Neuronal stem cell (in vitro differentiated cells): ENCODE measurements around the gene PKP2.

Experiments used
- DNase-seq: peaks from one replicate; pipeline ENCODE4 v3.0.0-alpha.2; 2013; ENCODE audit warnings: low spot score
- H2AFZ ChIP-seq: one replicate; pipeline ENCODE4 v1.6.1; 2013; ENCODE audit warnings: mild to moderate bottlenecking, low read length, inconsistent platforms
- H2AK5ac ChIP-seq: 2 replicates; pipeline ENCODE4 v1.6.1; 2013; ENCODE audit warnings: low read depth, mild to moderate bottlenecking, inconsistent platforms, low read length, moderate library complexity, mixed read lengths
- H2BK120ac ChIP-seq: 2 replicates; pipeline ENCODE4 v1.6.1; 2013; ENCODE audit warnings: low read depth, mild to moderate bottlenecking, inconsistent platforms, low read length, moderate library complexity, mixed read lengths
- H2BK12ac ChIP-seq: one replicate; pipeline ENCODE4 v1.6.1; 2013; ENCODE audit warnings: low read length, inconsistent platforms
- H2BK15ac ChIP-seq: 2 replicates; pipeline ENCODE4 v1.6.1; 2013; ENCODE audit warnings: mild to moderate bottlenecking, low read length, inconsistent platforms, mixed read lengths
- H2BK5ac ChIP-seq: one replicate; pipeline ENCODE4 v1.6.1; 2013; ENCODE audit warnings: inconsistent platforms, mild to moderate bottlenecking, low read length, moderate library complexity
- H3K14ac ChIP-seq: one replicate; pipeline ENCODE4 v1.6.1; 2013; ENCODE audit warnings: low read length, inconsistent platforms
- H3K18ac ChIP-seq: 2 replicates; pipeline ENCODE4 v1.6.1; 2013; ENCODE audit warnings: low read length, inconsistent platforms
- H3K23ac ChIP-seq: 2 replicates; pipeline ENCODE4 v1.6.1; 2013; ENCODE audit warnings: low read depth, mild to moderate bottlenecking, mixed read lengths, low read length, inconsistent platforms; ENCODE audit not compliant: poor library complexity
- H3K27ac ChIP-seq: replicated peaks from 3 replicates; pipeline ENCODE4 v1.5.1; 2013; ENCODE audit warnings: low read length, inconsistent platforms
- H3K27me3 ChIP-seq, 3 experiments: 2 replicates each; pipeline ENCODE4 v1.6.1; 2013; ENCODE audit warnings: low read length in 3 of 3, mild to moderate bottlenecking in 2 of 3, inconsistent platforms in 1 of 3, low read depth in 1 of 3, mixed read lengths in 1 of 3, moderate library complexity in 1 of 3; ENCODE audit not compliant: control insufficient read depth in 3 of 3, insufficient read depth in 3 of 3
- H3K36me3 ChIP-seq, 2 donors: replicated peaks in 1 of 2; 2 replicates each; pipeline ENCODE4 v1.6.1; 2013; ENCODE audit warnings: low read length in 2 of 2; ENCODE audit not compliant: control insufficient read depth in 2 of 2, insufficient read depth in 2 of 2
- H3K4ac ChIP-seq: 2 replicates; pipeline ENCODE4 v1.6.1; 2013; ENCODE audit warnings: inconsistent platforms, mild to moderate bottlenecking, low read length, moderate library complexity
- H3K4me1 ChIP-seq, 2 donors: 1 replicate in 1 of 2; 2 replicates in 1 of 2; pipeline ENCODE4 v1.6.1; 2013; ENCODE audit warnings: low read length in 2 of 2, low read depth in 1 of 2; ENCODE audit not compliant: control insufficient read depth in 2 of 2, insufficient read depth in 1 of 2
- H3K4me2 ChIP-seq: one replicate; pipeline ENCODE4 v1.6.1; 2013; ENCODE audit warnings: mild to moderate bottlenecking, low read length, inconsistent platforms; ENCODE audit not compliant: insufficient read depth, poor library complexity, severe bottlenecking
- H3K4me3 ChIP-seq, 2 donors: 2 replicates each; pipeline ENCODE4 v1.5.1; 2013; ENCODE audit warnings: low read length in 2 of 2, mild to moderate bottlenecking in 2 of 2, inconsistent platforms in 1 of 2, moderate library complexity in 1 of 2
- H3K79me1 ChIP-seq: one replicate; pipeline ENCODE4 v1.6.1; 2013; ENCODE audit warnings: low read depth, mild to moderate bottlenecking, inconsistent platforms, low read length, moderate library complexity
- H3K9ac ChIP-seq: one replicate; pipeline ENCODE4 v1.6.1; 2013; ENCODE audit warnings: mild to moderate bottlenecking, low read depth, low read length, inconsistent platforms; ENCODE audit not compliant: poor library complexity
- H3K9me3 ChIP-seq, 2 donors: replicated peaks in 1 of 2; 2 replicates each; pipeline versions ENCODE3 to v1.6.1; 2013; ENCODE audit warnings: low read length in 2 of 2, mild to moderate bottlenecking in 2 of 2, inconsistent platforms in 1 of 2, low read depth in 1 of 2, mixed read lengths in 1 of 2, moderate library complexity in 1 of 2; ENCODE audit not compliant: control insufficient read depth in 2 of 2, insufficient read depth in 1 of 2
- H4K8ac ChIP-seq: one replicate; pipeline ENCODE4 v1.6.1; 2013; ENCODE audit warnings: low read depth, mild to moderate bottlenecking, inconsistent platforms, low read length, moderate library complexity
- H4K91ac ChIP-seq: one replicate; pipeline ENCODE4 v1.6.1; 2013; ENCODE audit warnings: low read length, low read depth, mild to moderate bottlenecking, inconsistent platforms; ENCODE audit not compliant: poor library complexity
- WGBS, 2 donors: extraction: QIAGEN DNeasy Blood & Tissue Kit; methylation state at CpG; one replicate each; pipeline ENCODE4 v1.1.7; 2013; ENCODE audit warnings: missing lambda C conversion rate in 2 of 2, mixed read lengths in 1 of 2; ENCODE audit not compliant: insufficient read length in 2 of 2, insufficient replicate concordance in 1 of 2; ENCODE audit errors: extremely low coverage in 2 of 2; 5-methylcytosine and 5-hydroxymethylcytosine counted together

Gene PKP2

DNA sequence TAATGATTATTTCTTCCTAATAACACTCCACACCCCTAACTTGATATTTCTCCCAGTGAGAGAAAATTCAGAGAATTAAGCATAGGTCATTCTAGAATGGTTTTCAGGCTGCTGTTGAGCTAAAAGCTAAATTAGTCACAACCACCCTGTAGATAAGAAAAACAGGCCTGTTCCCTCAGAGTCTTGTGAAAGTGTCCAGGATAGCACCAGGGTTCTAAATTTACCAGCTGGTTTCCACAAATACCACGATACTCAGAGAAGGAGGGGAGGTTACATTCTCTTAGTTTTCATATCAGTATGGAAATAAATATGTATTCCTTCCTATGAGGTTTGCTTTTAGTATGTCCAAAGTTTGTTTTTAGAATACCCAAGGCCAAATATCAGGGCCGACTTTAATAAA is 74.9 kb downstream of the PKP2 start:
- Histone ChIP-seq H3K23ac (no peak overlapping the region), H2BK5ac (no peak overlapping the region), H3K4me2 (no peak overlapping the region), H3K4me3 (no peak overlapping the region), H2BK15ac (no peak overlapping the region), H2BK120ac (no peak overlapping the region), H3K27me3 (no peaks in the 10 kb centered on the region), H3K18ac (no peak overlapping the region), H3K9me3 (no peaks in the 10 kb centered on the region), H3K4ac (no peak overlapping the region), H2BK12ac (no peak overlapping the region), H3K14ac (no peak overlapping the region), H2AFZ (no peak overlapping the region), H3K36me3 (no peaks in the 10 kb centered on the region), H3K9ac (no peak overlapping the region), H4K91ac (no peak overlapping the region), H3K27ac (no peak overlapping the region), H3K4me1 (no peaks in the 10 kb centered on the region), H3K79me1 (peaks cover 2% of the 10 kb centered on the region), H4K8ac (no peak overlapping the region), H2AK5ac (no peak overlapping the region)
- DNase-seq, result no peak
- no CpG with 5 or more reads among the region's 2 CpGs for WGBS, 2 donors

DNA sequence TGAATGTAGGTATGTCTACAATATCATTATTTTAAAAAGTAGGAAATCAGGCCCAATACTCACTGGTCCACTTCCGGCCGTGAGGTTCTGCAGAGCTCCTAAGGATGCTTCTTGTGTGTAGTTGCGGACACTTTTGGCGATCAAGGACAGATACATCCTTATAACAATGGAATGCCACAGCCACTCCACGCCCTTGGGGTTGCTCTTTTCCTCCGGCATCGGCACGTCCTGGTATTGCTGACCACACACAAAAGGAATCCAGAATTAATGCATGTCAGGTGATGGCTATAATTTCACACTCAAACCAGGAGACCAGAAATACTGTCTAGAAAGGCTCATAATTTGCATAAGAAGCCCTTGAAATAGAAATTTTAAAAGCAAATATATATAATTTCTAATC is 75.3 kb downstream of the PKP2 start:
- Histone ChIP-seq H3K4me1 (no peaks in the 10 kb centered on the region), H3K14ac (no peak overlapping the region), H3K36me3 (no peaks in the 10 kb centered on the region), H2AK5ac (no peak overlapping the region), H3K18ac (no peak overlapping the region), H2BK5ac (no peak overlapping the region), H3K9ac (no peak overlapping the region), H3K9me3 (no peaks in the 10 kb centered on the region), H2BK120ac (no peak overlapping the region), H3K79me1 (peaks cover 2% of the 10 kb centered on the region), H3K4me3 (no peak overlapping the region), H4K91ac (no peak overlapping the region), H3K23ac (no peak overlapping the region), H3K27me3 (no peaks in the 10 kb centered on the region), H3K4ac (no peak overlapping the region), H2AFZ (no peak overlapping the region), H3K4me2 (no peak overlapping the region), H4K8ac (no peak overlapping the region), H3K27ac (no peak overlapping the region), H2BK15ac (no peak overlapping the region), H2BK12ac (no peak overlapping the region)
- DNase-seq, result no peak
- no CpG with 5 or more reads among the region's 8 CpGs for WGBS, 2 donors

DNA sequence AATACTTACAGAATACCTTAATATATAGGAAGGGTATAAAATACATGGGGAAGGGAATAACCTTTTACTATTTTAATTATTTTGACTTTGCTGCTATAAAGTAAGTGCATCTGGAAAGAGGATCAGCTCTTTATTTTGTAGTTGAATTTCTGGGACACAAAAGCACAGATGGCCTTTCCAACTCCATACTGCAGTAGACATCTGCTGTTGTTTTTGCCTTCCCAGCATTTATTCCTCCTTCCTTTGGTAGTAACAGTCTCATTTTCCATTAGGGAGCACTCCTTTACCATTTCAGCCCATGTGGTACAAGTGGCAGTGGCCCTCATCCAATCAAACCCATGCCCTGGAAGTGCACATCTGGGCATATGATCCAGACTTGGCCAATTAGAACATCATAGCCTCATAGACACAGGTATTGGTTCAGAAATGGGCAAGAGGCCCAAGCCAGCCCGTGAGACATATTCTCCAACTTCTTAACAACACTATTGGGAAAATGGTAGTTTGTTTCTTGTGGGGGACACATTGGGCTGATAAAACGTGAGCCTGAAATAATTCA is 76.1 kb downstream of the PKP2 start:
- no peak overlapping the region for H2AK5ac ChIP-seq

DNA sequence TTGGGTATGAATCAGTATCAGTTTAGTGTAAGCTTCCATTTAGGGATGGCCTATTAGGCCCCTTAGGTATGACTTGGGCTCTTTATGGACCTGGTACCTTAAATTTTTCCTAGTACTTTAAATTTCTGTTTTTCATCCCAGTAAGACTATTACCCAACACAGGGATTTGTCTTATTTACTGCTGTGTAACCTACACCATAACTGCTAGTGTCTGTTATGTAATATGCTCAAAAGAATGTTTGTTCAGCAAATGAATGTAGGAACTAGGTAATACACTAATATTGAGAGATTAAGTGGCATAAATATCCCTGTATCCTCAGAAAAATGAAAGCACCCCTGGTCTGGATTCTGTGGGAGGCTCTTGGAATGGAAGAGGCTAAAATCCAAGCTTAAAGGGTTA is 77.2 kb downstream of the PKP2 start:
- no peak overlapping the region for H3K18ac ChIP-seq
- no peak overlapping the region for H4K91ac ChIP-seq
- no peaks in the 10 kb centered on the region for H3K27me3 ChIP-seq
- H3K14ac ChIP-seq, result no peak overlapping the region
- no peak overlapping the region for H3K9ac ChIP-seq
- peaks cover 2% of the 10 kb centered on the region for H3K79me1 ChIP-seq
- no peaks in the 10 kb centered on the region for H3K36me3 ChIP-seq
- H3K4me2 ChIP-seq, result no peak overlapping the region
- H2BK120ac ChIP-seq, result no peak overlapping the region
- no peak overlapping the region for H3K4me3 ChIP-seq
- H3K9me3 ChIP-seq, result no peaks in the 10 kb centered on the region
- no peak overlapping the region for H2BK5ac ChIP-seq
- no peak overlapping the region for H3K4ac ChIP-seq
- no peak overlapping the region for H2BK12ac ChIP-seq
- DNase-seq, result no peak
- no peak overlapping the region for H4K8ac ChIP-seq
- no peaks in the 10 kb centered on the region for H3K4me1 ChIP-seq
- H2BK15ac ChIP-seq, result no peak overlapping the region
- no peak overlapping the region for H2AK5ac ChIP-seq
- no peak overlapping the region for H2AFZ ChIP-seq
- H3K23ac ChIP-seq, result no peak overlapping the region
- no peak overlapping the region for H3K27ac ChIP-seq

More for the DNA sequence above, 76.1 kb downstream of the PKP2 start:
- Histone ChIP-seq H3K4me1 (no peaks in the 10 kb centered on the region), H3K36me3 (no peaks in the 10 kb centered on the region), H3K4ac (no peak overlapping the region), H3K27ac (no peak overlapping the region), H3K79me1 (peaks cover 2% of the 10 kb centered on the region), H2BK5ac (no peak overlapping the region), H3K27me3 (no peaks in the 10 kb centered on the region), H3K4me3 (no peak overlapping the region), H2BK12ac (no peak overlapping the region), H4K91ac (no peak overlapping the region), H3K9ac (no peak overlapping the region), H2BK15ac (no peak overlapping the region), H3K4me2 (no peak overlapping the region), H3K14ac (no peak overlapping the region), H2BK120ac (no peak overlapping the region), H3K9me3 (no peaks in the 10 kb centered on the region), H2AFZ (no peak overlapping the region), H3K23ac (no peak overlapping the region), H4K8ac (no peak overlapping the region), H3K18ac (no peak overlapping the region)
- no CpG with 5 or more reads among the region's 2 CpGs for WGBS, 2 donors
- DNase-seq, result no peak
